PC-3 (cell line): ENCODE data around the gene HSPB1. TPM values are rescaled to one million over a fixed set of nuclear protein-coding genes. Genes with fewer than 3 reads are reported as not detected.

Experiments used
- ATAC-seq: fragments of 200-7000 bp; cut with Tn5 transposase; 2 replicates; pipeline ENCODE4 v1.9.1; 2020; ENCODE audit warnings: mild to moderate bottlenecking, moderate library complexity
- BruUV-seq: library from RNA; stranded (reverse); fragments of 400-500 nt; replicated peaks from 2 replicates; lab custom pipeline; 2021; lab: Mats Ljungman, UMichigan
- CTCF ChIA-PET: fragments of 300-600 bp; sonication (Branson Sonifier 250); formaldehyde crosslinking; loops from one replicate; lab custom pipeline; 2022; ENCODE audit warnings: antibody characterized with exemption; lab: Charles Lee
- POLR2A ChIA-PET: fragments of 300-600 bp; sonication (Branson Sonifier 250); formaldehyde crosslinking; loops from one replicate; lab custom pipeline; 2022; ENCODE audit warnings: antibody characterized with exemption; ENCODE audit not compliant: unreplicated experiment; lab: Charles Lee
- DNase-seq: peaks from one replicate; pipeline ENCODE4 v3.0.0-alpha.2; 2015
- H2AFZ ChIP-seq: fragments of 300-600 bp; sonication (generic); 2 replicates; pipeline ENCODE4 v1.6.0; 2016; ENCODE audit warnings: antibody characterized with exemption, low read length
- H3F3A ChIP-seq: fragments of 300-600 bp; sonication (generic); one replicate; pipeline ENCODE4 v1.6.0; 2017; ENCODE audit warnings: antibody characterized with exemption, low read length, control low read depth, mild to moderate bottlenecking; ENCODE audit not compliant: unreplicated experiment
- H3K27ac ChIP-seq: fragments of 300-600 bp; sonication (generic); 2 replicates; pipeline ENCODE4 v1.5.1; 2016; ENCODE audit warnings: mild to moderate bottlenecking, low read length
- H3K27me3 ChIP-seq: fragments of 300-600 bp; sonication (generic); 2 replicates; pipeline ENCODE4 v1.6.1; 2016; ENCODE audit warnings: low read length, mixed read lengths
- H3K36me3 ChIP-seq: fragments of 300-600 bp; sonication (generic); 2 replicates; pipeline ENCODE4 v1.6.1; 2016; ENCODE audit warnings: low read depth, mixed run types, low read length, mixed read lengths
- H3K4me1 ChIP-seq: fragments of 300-600 bp; sonication (generic); 2 replicates; pipeline ENCODE4 v1.5.1; 2016; ENCODE audit warnings: low read length; ENCODE audit not compliant: insufficient read depth
- H3K4me2 ChIP-seq: fragments of 300-600 bp; sonication (generic); 2 replicates; pipeline ENCODE4 v1.6.0; 2016; ENCODE audit warnings: low read length
- H3K4me3 ChIP-seq: fragments of 300-600 bp; sonication (generic); 2 replicates; pipeline ENCODE4 v1.5.1; 2016; ENCODE audit warnings: mild to moderate bottlenecking, low read length, mixed read lengths
- H3K79me2 ChIP-seq: fragments of 300-600 bp; sonication (generic); 2 replicates; pipeline ENCODE4 v1.6.1; 2017; ENCODE audit warnings: low read length, mixed read lengths
- H3K9ac ChIP-seq: fragments of 300-600 bp; sonication (generic); 2 replicates; pipeline ENCODE4 v1.6.0; 2016; ENCODE audit warnings: mild to moderate bottlenecking, low read length
- H3K9me2 ChIP-seq: fragments of 300-600 bp; sonication (generic); replicated peaks from 2 replicates; pipeline ENCODE4 v1.6.1; 2016; ENCODE audit warnings: mixed run types, low read length, mixed read lengths
- H3K9me3 ChIP-seq: fragments of 300-600 bp; sonication (generic); 2 replicates; pipeline ENCODE4 v1.6.1; 2016; ENCODE audit warnings: low read length, mixed read lengths
- H4K20me1 ChIP-seq: fragments of 300-600 bp; sonication (generic); 2 replicates; pipeline ENCODE4 v1.6.1; 2016; ENCODE audit warnings: low read length, mixed read lengths
- EZH2 ChIP-seq: fragments of 300-600 bp; sonication (generic); IDR thresholded peaks from one replicate; pipeline ENCODE4 v1.6.1; 2017; ENCODE audit warnings: antibody characterized with exemption, mild to moderate bottlenecking, low read length; ENCODE audit not compliant: unreplicated experiment
- EZH2phosphoT487 ChIP-seq: fragments of 300-600 bp; sonication (generic); IDR thresholded peaks from 2 replicates; pipeline ENCODE4 v1.6.1; 2018; ENCODE audit warnings: mild to moderate bottlenecking, antibody characterized with exemption, low read length, borderline replicate concordance
- intact Hi-C: fragments of 100-400 bp; cut with micrococcal nuclease; formaldehyde crosslinking; loops from 2 replicates; pipeline ENCODE4 v1.9.0; 2023
- total RNA-seq: library from RNA; depleted of rRNA; stranded (reverse); fragments of >200 nt; gene quantifications from 2 replicates; pipeline ENCODE4 v1.2.3, GENCODE V29; 2014
- TF ChIP-seq, protein P1 (sequence below): fragments of 300-600 bp; sonication (generic); conservative IDR thresholded peaks from 2 replicates; pipeline ENCODE4 v1.5.1; 2017; ENCODE audit warnings: antibody characterized with exemption, low read depth, mild to moderate bottlenecking, low read length

The HSPB1 gene
- total RNA-seq, 1 experiment from 2014 or later: 166 TPM

DNA sequence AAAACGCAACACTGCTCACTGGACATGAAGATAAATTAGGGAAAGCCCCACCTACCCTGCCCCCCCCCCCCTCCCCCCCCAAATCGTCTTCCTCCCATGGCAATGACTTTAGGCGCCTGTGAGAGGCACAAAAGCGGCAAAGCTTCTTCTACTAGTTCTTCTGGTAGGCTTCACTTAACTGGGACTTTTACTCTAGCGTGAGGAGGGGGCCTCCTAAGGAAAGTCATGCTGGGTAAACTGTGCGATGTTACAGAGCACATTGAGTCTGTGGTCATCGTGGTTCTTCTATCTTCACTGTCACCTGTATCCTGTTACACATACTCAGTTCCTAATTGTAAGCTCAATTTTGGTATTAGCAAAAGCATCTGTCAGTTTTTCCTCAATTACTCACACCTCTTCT is 25.1 kb downstream of the HSPB1 start:
- POLR2A ChIA-PET: no interaction called here

DNA sequence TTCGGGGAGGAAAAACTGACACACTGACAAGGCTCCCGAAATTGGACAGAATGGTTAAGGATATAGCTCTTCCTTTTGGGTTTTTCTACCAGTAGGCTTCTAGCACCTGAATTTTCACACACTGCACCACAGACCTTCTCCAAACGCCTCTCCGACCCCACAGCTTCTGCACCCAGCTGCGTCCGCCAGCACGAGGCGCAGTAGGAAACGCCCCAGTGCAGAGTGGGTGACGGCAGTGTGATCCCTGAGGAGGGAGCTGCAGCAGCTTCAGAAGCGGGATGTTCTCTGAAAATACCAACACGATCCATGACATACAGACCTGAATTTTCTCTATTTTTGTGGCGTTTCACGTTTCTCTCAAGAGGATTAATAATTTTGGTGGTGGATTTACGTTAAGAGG is 25.9 kb downstream of the HSPB1 start:
- Histone ChIP-seq H3K27me3 (no peaks in the 10 kb centered on the region), H3K9ac (no peak overlapping the region), H3F3A (peaks cover 8% of the 10 kb centered on the region), H2AFZ (no peak overlapping the region), H3K36me3 (peaks cover 56% of the 10 kb centered on the region), H4K20me1 (peaks cover 54% of the 10 kb centered on the region), H3K79me2 (peaks cover 88% of the 10 kb centered on the region), H3K4me3 (no peak overlapping the region), H3K9me3 (no peaks in the 10 kb centered on the region), H3K4me2 (no peak overlapping the region), H3K27ac (no peak overlapping the region), H3K4me1 (no peaks in the 10 kb centered on the region), H3K9me2 (no peaks in the 10 kb centered on the region)
- ATAC-seq (no peak), DNase-seq (no peak)
- no peak for TF ChIP-seq EZH2phosphoT487
- TF ChIP-seq, protein P1, sequence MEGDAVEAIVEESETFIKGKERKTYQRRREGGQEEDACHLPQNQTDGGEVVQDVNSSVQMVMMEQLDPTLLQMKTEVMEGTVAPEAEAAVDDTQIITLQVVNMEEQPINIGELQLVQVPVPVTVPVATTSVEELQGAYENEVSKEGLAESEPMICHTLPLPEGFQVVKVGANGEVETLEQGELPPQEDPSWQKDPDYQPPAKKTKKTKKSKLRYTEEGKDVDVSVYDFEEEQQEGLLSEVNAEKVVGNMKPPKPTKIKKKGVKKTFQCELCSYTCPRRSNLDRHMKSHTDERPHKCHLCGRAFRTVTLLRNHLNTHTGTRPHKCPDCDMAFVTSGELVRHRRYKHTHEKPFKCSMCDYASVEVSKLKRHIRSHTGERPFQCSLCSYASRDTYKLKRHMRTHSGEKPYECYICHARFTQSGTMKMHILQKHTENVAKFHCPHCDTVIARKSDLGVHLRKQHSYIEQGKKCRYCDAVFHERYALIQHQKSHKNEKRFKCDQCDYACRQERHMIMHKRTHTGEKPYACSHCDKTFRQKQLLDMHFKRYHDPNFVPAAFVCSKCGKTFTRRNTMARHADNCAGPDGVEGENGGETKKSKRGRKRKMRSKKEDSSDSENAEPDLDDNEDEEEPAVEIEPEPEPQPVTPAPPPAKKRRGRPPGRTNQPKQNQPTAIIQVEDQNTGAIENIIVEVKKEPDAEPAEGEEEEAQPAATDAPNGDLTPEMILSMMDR: no peak
- no peak for TF ChIP-seq EZH2
- CTCF ChIA-PET: interaction anchor here (0.5 kb wide), 1 partner anchor 31 kb away, joined by 4 read pairs; the partner anchor contains the start of gene YWHAG
- POLR2A ChIA-PET: no interaction called here
- intact Hi-C loops: no loop called here
- BruUV-seq: no TSS peak

More for the DNA sequence above, 25.1 kb downstream of the HSPB1 start:
- no peaks in the 10 kb centered on the region for H3K9me3 ChIP-seq
- H3K27ac ChIP-seq: no peak overlapping the region
- no peaks in the 10 kb centered on the region for H3K27me3 ChIP-seq
- H3K4me3 ChIP-seq: no peak overlapping the region
- CTCF ChIA-PET: no interaction called here
- no peak for ATAC-seq
- intact Hi-C loops: no loop called here
- H2AFZ ChIP-seq: no peak overlapping the region
- H3K36me3 ChIP-seq: peaks cover 52% of the 10 kb centered on the region
- H3K9ac ChIP-seq: no peak overlapping the region
- H3K9me2 ChIP-seq: no peaks in the 10 kb centered on the region
- H3F3A ChIP-seq: peaks cover 11% of the 10 kb centered on the region
- H3K79me2 ChIP-seq: peaks cover 81% of the 10 kb centered on the region
- no TSS peak for BruUV-seq
- H3K4me1 ChIP-seq: no peaks in the 10 kb centered on the region
- H3K4me2 ChIP-seq: no peak overlapping the region
- DNase-seq: no peak
- TF ChIP-seq EZH2phosphoT487 (no peak), EZH2 (no peak)
- TF ChIP-seq, protein P1: no peak
- H4K20me1 ChIP-seq: peaks cover 53% of the 10 kb centered on the region

- CTCF ChIA-PET: interaction anchor here (0.7 kb wide), 1 partner anchor 152 kb away, joined by 4 read pairs; no protein-coding TSS in a partner anchor
- no peak overlapping the region for H2AFZ ChIP-seq
- TF ChIP-seq EZH2phosphoT487 (no peak), EZH2 (no peak)
- TF ChIP-seq, protein P1: no peak
- ATAC-seq (no peak), DNase-seq (no peak)
- BruUV-seq: no TSS peak
- H3K9me3 ChIP-seq: no peaks in the 10 kb centered on the region
- 0 out of 2 replicates have a peak, but pooled peaks cover 4% of the 10 kb centered on the region for H3K4me1 ChIP-seq
- H3K9me2 ChIP-seq: no peaks in the 10 kb centered on the region
- H3K27me3 ChIP-seq: no peaks in the 10 kb centered on the region
- H3K4me3 ChIP-seq: no peak overlapping the region
- peaks cover 65% of the 10 kb centered on the region for H4K20me1 ChIP-seq
- no peak overlapping the region for H3K4me2 ChIP-seq
- POLR2A ChIA-PET: no interaction called here
- no peak overlapping the region for H3K27ac ChIP-seq
- intact Hi-C loops: no loop called here
- H3F3A ChIP-seq: peaks cover 8% of the 10 kb centered on the region
- no peak overlapping the region for H3K9ac ChIP-seq
- peaks cover 61% of the 10 kb centered on the region for H3K36me3 ChIP-seq
- H3K79me2 ChIP-seq: peaks cover 98% of the 10 kb centered on the region
Measured at GRCh38 chr7:76329479-76329878, 27.0 kb downstream of the HSPB1 start.
